HEK293T (cell line): Measurements from ENCODE around the gene AFF1.

Experiments used
- ARNT ChIP-seq: fragments of 450-650 bp; IDR thresholded peaks from 2 replicates; pipeline ENCODE4 v1.6.1; 2017; ENCODE audit warnings: mild to moderate bottlenecking
- BHLHE40 ChIP-seq: fragments of 450-650 bp; IDR thresholded peaks from 2 replicates; pipeline ENCODE4 v1.6.1; 2016; ENCODE audit warnings: mild to moderate bottlenecking, moderate library complexity, borderline replicate concordance
- CTBP1 ChIP-seq: fragments of 450-650 bp; IDR thresholded peaks from 2 replicates; pipeline ENCODE4 v1.6.1; 2016; ENCODE audit warnings: borderline replicate concordance
- ELF4 ChIP-seq: fragments of 450-650 bp; IDR thresholded peaks from 2 replicates; pipeline ENCODE4 v1.6.1; 2017; ENCODE audit warnings: antibody characterized with exemption
- FOXA1 ChIP-seq: fragments of 450-650 bp; IDR thresholded peaks from 2 replicates; pipeline ENCODE4 v1.6.1; 2016; ENCODE audit warnings: mild to moderate bottlenecking
- FOXK2 ChIP-seq: fragments of 450-650 bp; IDR thresholded peaks from 2 replicates; pipeline ENCODE4 v1.6.1; 2016; ENCODE audit warnings: mild to moderate bottlenecking
- FOXM1 ChIP-seq: fragments of 450-650 bp; IDR thresholded peaks from 2 replicates; pipeline ENCODE4 v1.6.1; 2017; ENCODE audit warnings: mild to moderate bottlenecking, borderline replicate concordance
- LEF1 ChIP-seq: fragments of 450-650 bp; IDR thresholded peaks from 2 replicates; pipeline ENCODE4 v1.6.1; 2017; ENCODE audit warnings: mild to moderate bottlenecking, borderline replicate concordance
- NFRKB ChIP-seq: fragments of 450-650 bp; IDR thresholded peaks from 2 replicates; pipeline ENCODE4 v1.6.1; 2016; ENCODE audit warnings: mild to moderate bottlenecking, moderate library complexity
- SP1 ChIP-seq: fragments of 450-650 bp; IDR thresholded peaks from 2 replicates; pipeline ENCODE4 v1.6.1; 2017
- SUZ12 ChIP-seq: fragments of 450-650 bp; IDR thresholded peaks from 2 replicates; pipeline ENCODE4 v1.6.1; 2016; ENCODE audit warnings: mild to moderate bottlenecking
- ZNF384 ChIP-seq: fragments of 450-650 bp; IDR thresholded peaks from 2 replicates; pipeline ENCODE4 v1.6.1; 2016
- TF ChIP-seq, protein P1 (sequence below): fragments of 450-650 bp; IDR thresholded peaks from 2 replicates; pipeline ENCODE4 v1.6.1; 2016

DNA sequence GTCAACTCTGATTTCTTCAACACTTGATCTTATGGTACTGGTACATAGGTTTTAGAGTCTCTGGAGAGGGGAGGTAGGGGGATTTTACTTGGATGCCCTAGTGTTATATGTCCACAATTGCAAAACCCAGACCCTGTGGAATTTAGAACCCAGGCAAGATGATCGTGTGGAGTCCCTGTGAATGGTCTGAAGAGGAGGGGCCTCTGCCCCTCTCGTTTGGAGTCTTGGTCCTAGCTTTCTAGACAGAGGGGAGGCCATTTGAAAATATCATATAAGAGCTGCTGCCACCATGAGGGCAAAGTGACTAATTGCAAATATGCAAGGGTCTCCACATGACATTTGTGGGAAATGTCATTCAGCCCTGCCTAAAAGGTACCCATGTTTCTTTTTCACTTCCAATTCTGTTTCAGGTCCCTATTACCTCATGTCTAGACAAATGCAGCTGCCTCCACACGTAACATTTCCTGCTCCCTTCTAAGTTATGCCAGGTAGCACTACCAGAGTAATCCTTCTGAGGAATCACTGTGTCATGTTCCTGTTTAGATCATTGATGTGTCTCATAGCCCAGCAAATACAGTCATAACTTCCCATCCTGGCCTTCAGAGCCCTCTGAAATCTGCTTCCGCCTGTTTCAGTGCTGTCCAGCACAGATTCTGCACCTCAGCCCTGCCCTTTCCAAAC is 158.8 kb downstream of the AFF1 start:
- no peak for TF ChIP-seq FOXM1
- TF ChIP-seq ELF4 = no peak
- no peak for TF ChIP-seq ZNF384
- TF ChIP-seq BHLHE40 = no peak
- TF ChIP-seq NFRKB = no peak
- no peak for TF ChIP-seq FOXK2
- no peak for TF ChIP-seq ARNT
- TF ChIP-seq CTBP1 = no peak
- no peak for TF ChIP-seq SUZ12
- no peak for TF ChIP-seq LEF1
- no peak for TF ChIP-seq FOXA1
- no peak for TF ChIP-seq SP1
- TF ChIP-seq, protein P1, sequence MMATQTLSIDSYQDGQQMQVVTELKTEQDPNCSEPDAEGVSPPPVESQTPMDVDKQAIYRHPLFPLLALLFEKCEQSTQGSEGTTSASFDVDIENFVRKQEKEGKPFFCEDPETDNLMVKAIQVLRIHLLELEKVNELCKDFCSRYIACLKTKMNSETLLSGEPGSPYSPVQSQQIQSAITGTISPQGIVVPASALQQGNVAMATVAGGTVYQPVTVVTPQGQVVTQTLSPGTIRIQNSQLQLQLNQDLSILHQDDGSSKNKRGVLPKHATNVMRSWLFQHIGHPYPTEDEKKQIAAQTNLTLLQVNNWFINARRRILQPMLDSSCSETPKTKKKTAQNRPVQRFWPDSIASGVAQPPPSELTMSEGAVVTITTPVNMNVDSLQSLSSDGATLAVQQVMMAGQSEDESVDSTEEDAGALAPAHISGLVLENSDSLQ = no peak
